Fibroblast of lung (primary cell): ENCODE data around the gene HSPBP1. TPM values are rescaled to one million over a fixed set of nuclear protein-coding genes. Genes with fewer than 3 reads are reported as not detected.

Experiments used
- DNase-seq, 2 donors: peaks; one replicate each; pipeline versions ENCODE4 v3.0.0 to v3.0.0-alpha.2; 2010; ENCODE audit warnings: low read depth in 2 of 2
- H2AFZ ChIP-seq: 2 replicates; pipeline ENCODE4 v1.5.1; 2012; ENCODE audit warnings: low read length, control low read depth, inconsistent platforms
- H3K27ac ChIP-seq: 2 replicates; pipeline ENCODE4 v1.5.1; 2011; ENCODE audit warnings: low read length, control low read depth; ENCODE audit not compliant: insufficient read depth
- H3K27me3 ChIP-seq: 2 replicates; pipeline ENCODE4 v1.5.1; 2011; ENCODE audit warnings: mild to moderate bottlenecking, low read length; ENCODE audit not compliant: control insufficient read depth, insufficient read depth
- H3K36me3 ChIP-seq: 2 replicates; pipeline ENCODE4 v1.5.1; 2011; ENCODE audit warnings: low read length; ENCODE audit not compliant: control insufficient read depth, insufficient read depth
- H3K4me1 ChIP-seq: 2 replicates; pipeline ENCODE4 v1.5.1; 2011; ENCODE audit warnings: low read length; ENCODE audit not compliant: control insufficient read depth, insufficient read depth; ENCODE audit errors: extremely low read depth
- H3K4me2 ChIP-seq: 2 replicates; pipeline ENCODE4 v1.5.1; 2011; ENCODE audit warnings: low read length, control low read depth; ENCODE audit not compliant: insufficient read depth; ENCODE audit errors: extremely low read depth
- H3K4me3 ChIP-seq, 4 experiments: fragments of 200-600 bp in 1 of 4; sonication (generic) in 1 of 4; replicated peaks in 1 of 4; 2 replicates each; pipeline ENCODE4 v1.5.1; 2011 to 2016; ENCODE audit warnings: low read length in 4 of 4, low read depth in 3 of 4, mild to moderate bottlenecking in 3 of 4, control low read depth in 2 of 4, inconsistent platforms in 1 of 4, mixed read lengths in 1 of 4; ENCODE audit not compliant: insufficient read depth in 1 of 4; ENCODE audit errors: control extremely low read depth in 1 of 4
- H3K79me2 ChIP-seq: 2 replicates; pipeline ENCODE4 v1.5.1; 2012; ENCODE audit warnings: mild to moderate bottlenecking, low read length, inconsistent platforms; ENCODE audit not compliant: control insufficient read depth, insufficient read depth
- H3K9ac ChIP-seq: 2 replicates; pipeline ENCODE4 v1.5.1; 2011; ENCODE audit warnings: mild to moderate bottlenecking, low read length, control low read depth; ENCODE audit not compliant: insufficient read depth
- H3K9me3 ChIP-seq: 2 replicates; pipeline ENCODE4 v1.5.1; 2012; ENCODE audit warnings: low read depth, low read length; ENCODE audit not compliant: control insufficient read depth, insufficient read depth
- H4K20me1 ChIP-seq: 2 replicates; pipeline ENCODE4 v1.5.1; 2011; ENCODE audit warnings: low read length; ENCODE audit not compliant: control insufficient read depth, insufficient read depth; ENCODE audit errors: extremely low read depth
- EZH2 ChIP-seq: IDR thresholded peaks from 2 replicates; pipeline ENCODE4 v1.5.1; 2012; ENCODE audit warnings: low read length, control low read depth, mild to moderate bottlenecking; ENCODE audit errors: missing control alignments
- polyA plus RNA-seq, 2 donors: library from polyadenylated mRNA; depleted of rRNA in 1 of 2; stranded (reverse) in 1 of 2; unstranded in 1 of 2; fragments of >200 nt; gene quantifications; 2 replicates each; pipeline ENCODE4 v1.2.1, GENCODE V29; 2011 to 2012; ENCODE audit warnings: missing spikeins in 1 of 2
- total RNA-seq: library from RNA; depleted of rRNA; stranded (reverse); fragments of >200 nt; gene quantifications from 2 replicates; pipeline ENCODE4 v1.2.1, GENCODE V29; 2014
- TF ChIP-seq, protein P1 (sequence below), 2 donors: IDR thresholded peaks in 1 of 2; conservative IDR thresholded peaks in 1 of 2; 1 replicate in 1 of 2; 2 replicates in 1 of 2; pipeline ENCODE4 v1.5.1; 2011 to 2012; ENCODE audit warnings: low read length in 2 of 2, control low read depth in 1 of 2, inconsistent platforms in 1 of 2, low read depth in 1 of 2, mild to moderate bottlenecking in 1 of 2

The HSPBP1 gene
- total and polyA plus RNA-seq, 2 donors (not counting 1 experiment from before 2014, with no cell fraction given): 12.5 to 21.5 TPM

DNA sequence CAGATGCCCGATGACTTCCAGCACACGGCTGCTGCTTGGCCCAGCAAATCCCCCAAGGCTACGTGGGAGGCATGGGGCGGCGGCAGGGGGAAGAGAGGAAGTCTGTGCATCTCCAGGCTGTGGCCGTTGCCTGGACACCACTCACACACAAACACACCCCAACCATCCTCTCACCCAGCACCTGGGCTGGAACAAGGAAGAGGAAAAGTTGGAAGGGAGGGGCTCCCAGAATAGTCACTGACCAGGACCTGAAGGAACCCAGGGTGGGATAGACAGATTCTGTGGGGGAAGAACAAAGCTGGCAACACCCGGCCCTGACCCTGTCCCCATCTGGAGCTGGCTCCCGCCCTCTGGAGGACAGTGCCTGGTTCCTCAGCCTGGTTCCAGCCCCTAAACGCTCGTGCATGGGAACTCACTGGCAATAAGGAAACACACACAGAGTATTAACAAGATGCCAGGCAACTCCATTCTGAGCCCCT is 32.2 kb downstream of the HSPBP1 start:
- DNase-seq: peak in 1 of 2 donors; percentile 26
- Histone ChIP-seq H2AFZ (no peak overlapping the region), H3K4me1 (no peaks in the 10 kb centered on the region), H3K4me2 (no peak overlapping the region), H3K79me2 (peaks cover 58% of the 10 kb centered on the region), H3K9me3 (no peaks in the 10 kb centered on the region), H4K20me1 (peaks cover 3% of the 10 kb centered on the region), H3K36me3 (peaks cover 11% of the 10 kb centered on the region), H3K4me3 (no peak overlapping the region), H3K9ac (no peak overlapping the region), H3K27ac (peak overlapping the region; percentile 1), H3K27me3 (no peaks in the 10 kb centered on the region)
- TF ChIP-seq, protein P1, sequence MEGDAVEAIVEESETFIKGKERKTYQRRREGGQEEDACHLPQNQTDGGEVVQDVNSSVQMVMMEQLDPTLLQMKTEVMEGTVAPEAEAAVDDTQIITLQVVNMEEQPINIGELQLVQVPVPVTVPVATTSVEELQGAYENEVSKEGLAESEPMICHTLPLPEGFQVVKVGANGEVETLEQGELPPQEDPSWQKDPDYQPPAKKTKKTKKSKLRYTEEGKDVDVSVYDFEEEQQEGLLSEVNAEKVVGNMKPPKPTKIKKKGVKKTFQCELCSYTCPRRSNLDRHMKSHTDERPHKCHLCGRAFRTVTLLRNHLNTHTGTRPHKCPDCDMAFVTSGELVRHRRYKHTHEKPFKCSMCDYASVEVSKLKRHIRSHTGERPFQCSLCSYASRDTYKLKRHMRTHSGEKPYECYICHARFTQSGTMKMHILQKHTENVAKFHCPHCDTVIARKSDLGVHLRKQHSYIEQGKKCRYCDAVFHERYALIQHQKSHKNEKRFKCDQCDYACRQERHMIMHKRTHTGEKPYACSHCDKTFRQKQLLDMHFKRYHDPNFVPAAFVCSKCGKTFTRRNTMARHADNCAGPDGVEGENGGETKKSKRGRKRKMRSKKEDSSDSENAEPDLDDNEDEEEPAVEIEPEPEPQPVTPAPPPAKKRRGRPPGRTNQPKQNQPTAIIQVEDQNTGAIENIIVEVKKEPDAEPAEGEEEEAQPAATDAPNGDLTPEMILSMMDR (conservative IDR thresholded peaks at IDR 0.05 in 1 of 2, IDR thresholded peaks at IDR 0.05 in 1 of 2; ENCODE audit: low read depth in 1 of 2, low read length in 2 of 2): no peak
- no peak for TF ChIP-seq EZH2

- peaks cover 50% of the 10 kb centered on the region for H3K79me2 ChIP-seq
Observed at GRCh38 chr19:55246462-55247451, 33.2 kb downstream of the HSPBP1 start.

More at GRCh38 chr19:55246462-55247451, 33.2 kb downstream of the HSPBP1 start:
- Histone ChIP-seq H3K4me2 (no peak overlapping the region), H3K4me1 (no peaks in the 10 kb centered on the region), H2AFZ (no peak overlapping the region), H3K27me3 (no peaks in the 10 kb centered on the region), H3K9ac (no peak overlapping the region), H3K4me3 (no peak overlapping the region), H3K36me3 (peaks cover 16% of the 10 kb centered on the region), H3K9me3 (no peaks in the 10 kb centered on the region), H3K27ac (no peak overlapping the region), H4K20me1 (peaks cover 3% of the 10 kb centered on the region)
- TF ChIP-seq, protein P1 (conservative IDR thresholded peaks at IDR 0.05 in 1 of 2, IDR thresholded peaks at IDR 0.05 in 1 of 2; ENCODE audit: low read depth in 1 of 2, low read length in 2 of 2): no peak
- TF ChIP-seq EZH2: no peak
- no peak for DNase-seq
